ENCODE measurements around the gene NUP43.
"Not testable (repeated sequence)": the region's sequence is repeated elsewhere in the genome, so short reads cannot be mapped to it uniquely, and the experiment has no call there.

Gene NUP43

DNA sequence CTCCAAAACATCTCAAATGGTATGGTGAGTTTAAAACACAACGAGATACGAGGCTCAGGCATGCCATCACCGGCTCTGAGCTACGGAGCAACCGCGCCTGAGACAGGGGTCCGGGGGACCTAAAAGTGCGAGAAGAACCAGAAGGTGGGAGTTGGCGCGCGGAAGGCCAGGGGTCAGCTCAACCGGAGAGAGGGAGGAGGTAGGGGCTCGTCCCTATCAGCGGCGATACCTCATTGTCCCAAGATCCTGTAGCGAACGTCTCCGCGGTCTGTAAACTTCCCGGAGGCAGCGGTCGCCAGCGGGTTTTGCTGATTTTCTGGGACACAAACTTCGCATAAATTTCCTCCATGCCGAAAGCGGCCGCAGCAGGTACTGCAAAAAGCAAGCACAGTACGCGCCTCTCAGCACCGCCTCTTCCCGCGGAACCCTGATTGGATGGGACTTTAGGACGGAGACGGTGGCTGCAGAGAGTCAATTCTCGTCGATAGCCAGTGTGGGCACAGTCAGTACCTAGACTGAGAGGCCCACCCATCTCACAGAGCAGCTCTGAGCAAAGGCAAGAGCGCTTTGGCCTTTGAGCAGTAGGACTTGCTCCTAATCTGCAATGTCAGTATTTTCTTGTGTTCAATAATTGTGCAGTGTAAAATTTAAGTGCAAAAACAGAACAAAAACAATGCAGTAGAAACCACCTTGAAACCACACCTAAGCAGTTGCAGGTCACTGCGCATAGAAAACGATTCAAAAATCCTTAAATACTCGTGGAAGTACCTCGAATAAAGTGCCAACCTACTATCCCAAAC is at the start of gene NUP43:
Gene NUP43, minus strand, starts transcription at position 383 of the 800 bp plus-strand sequence. Its CDS starts 34 bp downstream, at position 349.
- peak; percentile 88 to 93 for DNase-seq

- no peak for DNase-seq
These were observed 37.2 kb upstream of the NUP43 start for GRCh38 chr6:149783551-149783950.

DNA sequence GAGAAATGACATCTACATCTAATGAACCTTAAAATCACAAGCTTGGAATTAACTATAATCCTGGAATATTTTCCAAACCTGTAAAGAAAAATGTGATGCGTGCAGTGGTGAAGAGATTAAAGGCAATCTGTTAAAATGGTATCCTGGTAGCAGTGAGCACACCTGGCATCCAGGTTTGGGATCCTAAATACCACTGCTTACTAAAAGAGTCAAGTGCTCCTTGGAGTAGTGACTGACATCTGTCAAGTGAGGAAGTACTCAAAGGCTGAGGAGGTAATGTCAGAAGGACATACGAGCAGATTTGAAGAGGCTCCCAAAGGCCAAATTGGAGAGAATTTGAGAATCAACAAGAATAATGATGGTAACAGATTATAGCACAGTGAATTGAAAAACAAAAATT is 36.0 kb upstream of the NUP43 start:
- DNase-seq = no peak

GRCh38 chr6:149781715-149782114 is 35.4 kb upstream of the NUP43 start:
- DNase-seq = no peak

DNA sequence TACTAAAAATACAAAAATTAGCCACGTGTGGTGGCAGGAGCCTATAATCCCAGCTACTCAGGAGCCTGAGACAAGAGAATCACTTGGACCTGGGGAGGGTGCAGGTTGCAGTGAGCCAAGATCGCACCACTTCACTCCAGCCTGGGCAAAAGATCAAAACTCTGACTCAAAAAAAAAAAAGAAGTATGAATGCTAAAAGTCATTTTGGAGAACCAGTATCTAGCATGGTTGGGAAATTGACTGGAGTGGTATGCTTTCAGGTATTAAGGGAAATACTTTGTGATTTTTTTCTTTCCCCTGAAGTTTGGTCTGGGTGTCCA is 33.3 kb upstream of the NUP43 start:
- DNase-seq = no peak

GRCh38 chr6:149777624-149778023 is 31.3 kb upstream of the NUP43 start:
- DNase-seq = no peak

- DNase-seq = no peak
These were observed 25.6 kb upstream of the NUP43 start for GRCh38 chr6:149771925-149772324.

DNA sequence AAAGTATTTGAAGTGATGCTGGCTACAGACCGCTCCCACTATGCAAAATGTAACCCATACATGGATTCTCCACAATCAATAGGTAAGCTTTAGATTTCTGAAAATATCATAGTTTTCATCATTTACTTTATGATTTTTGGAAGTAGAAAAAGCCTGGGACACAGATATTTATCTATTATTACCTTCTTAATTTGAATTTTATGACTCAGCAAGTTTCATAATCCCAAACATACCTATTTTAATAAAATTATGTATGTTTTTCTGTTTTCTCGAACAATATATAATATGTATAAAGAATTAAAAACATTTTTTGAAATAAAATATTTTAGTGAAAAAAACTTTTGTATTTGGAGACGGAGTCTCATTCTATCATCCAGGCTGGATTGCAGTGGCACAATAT is 24.9 kb upstream of the NUP43 start:
- no peak for DNase-seq

- no peak for DNase-seq
These were observed 23.3 kb upstream of the NUP43 start for GRCh38 chr6:149769676-149770075.

DNA sequence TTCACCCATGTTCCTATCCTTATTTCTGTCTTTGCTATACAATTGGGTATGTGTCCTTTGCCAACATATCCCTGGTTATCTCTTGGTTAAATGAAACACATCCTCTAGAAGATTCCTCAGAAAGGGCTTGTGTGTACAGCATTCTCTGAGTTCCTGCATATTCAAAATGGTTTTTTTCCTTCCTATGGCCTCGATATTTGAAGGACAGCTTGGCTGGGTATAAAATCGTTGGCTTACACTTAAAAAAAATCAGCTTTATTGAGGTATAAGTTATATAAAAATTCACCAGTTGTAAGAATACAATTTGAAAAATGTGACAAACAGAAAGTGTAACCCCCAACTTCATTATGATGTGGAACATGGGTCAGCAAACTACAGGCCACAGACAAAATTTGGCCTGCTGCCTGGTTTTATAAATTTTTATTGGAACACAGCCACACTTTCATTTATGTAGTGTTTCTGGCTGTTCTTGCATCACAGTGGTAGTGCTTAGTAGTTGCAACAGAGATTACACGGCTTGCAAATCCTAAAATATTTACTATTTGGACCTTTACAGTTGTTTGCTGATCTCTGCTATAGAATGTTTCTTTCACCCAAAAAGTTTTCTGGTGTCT is 19.9 kb upstream of the NUP43 start:
- no peak for DNase-seq

- no peak for DNase-seq
These were observed 17.5 kb upstream of the NUP43 start for GRCh38 chr6:149763866-149764265.

DNA sequence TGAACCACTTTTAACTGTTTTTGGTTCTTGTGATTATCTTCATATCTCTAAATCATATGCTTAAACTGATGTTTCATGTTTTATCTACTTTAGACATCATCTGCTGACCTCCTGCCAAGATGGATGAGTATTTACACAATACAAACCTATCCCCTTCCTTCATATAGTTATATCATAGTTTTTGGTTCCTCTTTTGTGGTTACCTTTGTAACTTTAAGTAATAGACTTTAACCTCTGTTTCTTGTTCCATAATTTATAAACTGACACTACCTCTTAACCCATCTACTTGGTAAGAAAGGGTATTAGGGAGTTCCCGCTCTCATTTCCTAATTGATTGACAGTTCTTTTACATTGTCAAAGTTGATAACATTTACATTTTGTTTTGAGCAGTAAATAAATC is 15.1 kb upstream of the NUP43 start:
- DNase-seq = no peak

GRCh38 chr6:149756261-149756636 is 9.9 kb upstream of the NUP43 start:
- DNase-seq = no peak

DNA sequence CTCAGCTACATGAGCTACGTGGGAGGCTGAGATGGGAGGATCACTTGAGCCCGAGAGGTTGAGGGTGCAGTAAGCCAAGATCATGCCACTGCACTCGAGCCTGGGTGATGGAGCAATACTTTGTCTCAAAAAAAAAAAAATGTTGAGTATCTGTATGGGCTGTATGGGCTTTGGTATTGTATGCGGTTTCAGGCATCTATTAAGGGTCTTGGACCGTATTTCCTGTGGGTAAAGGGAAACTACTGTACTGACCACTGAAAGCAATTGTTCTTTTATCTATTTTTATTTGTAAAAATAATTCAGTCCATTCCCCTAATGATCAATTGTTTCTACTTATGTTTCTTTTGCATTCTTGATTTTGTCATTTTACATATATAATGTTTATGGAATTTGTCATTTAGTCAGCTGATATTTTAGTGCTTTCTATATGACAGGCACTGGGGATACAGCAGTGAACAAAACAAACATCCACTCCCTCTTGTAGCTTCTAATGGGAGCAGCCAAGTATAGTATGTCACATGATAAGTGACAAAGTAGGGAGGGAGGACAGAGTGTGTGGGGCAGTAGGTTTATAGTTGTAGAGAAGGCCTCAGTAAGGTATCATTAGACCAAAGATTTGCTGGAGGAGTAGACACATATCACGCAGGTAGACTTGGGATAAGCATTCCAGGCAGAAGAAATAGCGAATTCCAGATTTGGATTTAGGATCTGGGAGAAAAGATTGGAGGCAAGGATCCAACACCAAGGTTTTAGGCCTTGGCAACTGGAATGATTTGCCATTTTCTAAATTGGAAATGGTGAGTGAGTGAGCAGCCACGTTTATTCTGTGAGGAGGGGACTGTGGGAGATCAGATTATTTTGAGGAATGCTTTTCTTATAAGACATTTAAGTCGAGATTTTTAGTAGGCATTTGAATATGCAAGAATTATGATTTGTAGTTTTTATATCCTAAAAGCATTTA is 9.3 kb upstream of the NUP43 start:
- no peak for DNase-seq

GRCh38 chr6:149754548-149754947 is 8.2 kb upstream of the NUP43 start:
- DNase-seq = no peak

DNA sequence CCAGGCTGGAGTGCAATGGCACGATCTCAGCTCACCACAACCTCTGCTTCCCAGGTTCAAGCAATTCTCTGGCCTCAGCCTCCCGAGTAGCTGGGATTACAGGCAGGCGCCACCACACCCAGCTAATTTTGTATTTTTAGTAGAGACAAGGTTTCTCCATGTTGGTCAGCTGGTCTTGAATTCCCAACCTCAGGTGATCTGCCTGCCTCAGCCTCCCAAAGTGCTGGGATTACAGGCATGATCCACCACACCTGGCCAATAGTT is 7.0 kb upstream of the NUP43 start:
- not testable (repeated sequence) for DNase-seq

GRCh38 chr6:149752600-149753373 is 6.5 kb upstream of the NUP43 start:
- DNase-seq = no peak

DNA sequence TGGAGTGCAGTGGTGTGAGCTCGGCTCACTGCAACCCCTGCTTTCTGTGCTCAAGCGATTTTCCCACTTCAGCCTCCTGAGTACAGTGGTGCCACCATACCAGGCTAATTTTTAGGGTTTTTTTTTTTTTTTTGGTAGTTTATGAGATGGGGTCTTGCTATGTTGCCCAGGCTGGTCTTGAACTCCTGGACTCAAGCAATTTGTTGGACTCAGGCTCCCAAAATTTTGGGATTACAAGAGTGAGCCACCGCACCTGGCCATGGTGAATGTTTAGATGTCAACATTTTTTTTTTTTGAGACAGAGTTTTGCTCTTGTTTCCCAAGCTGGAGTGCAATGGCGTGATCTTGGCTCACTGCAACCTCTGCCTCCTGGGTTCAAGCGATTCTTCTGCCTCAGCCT is 5.6 kb upstream of the NUP43 start:
- not testable (repeated sequence) for DNase-seq

DNA sequence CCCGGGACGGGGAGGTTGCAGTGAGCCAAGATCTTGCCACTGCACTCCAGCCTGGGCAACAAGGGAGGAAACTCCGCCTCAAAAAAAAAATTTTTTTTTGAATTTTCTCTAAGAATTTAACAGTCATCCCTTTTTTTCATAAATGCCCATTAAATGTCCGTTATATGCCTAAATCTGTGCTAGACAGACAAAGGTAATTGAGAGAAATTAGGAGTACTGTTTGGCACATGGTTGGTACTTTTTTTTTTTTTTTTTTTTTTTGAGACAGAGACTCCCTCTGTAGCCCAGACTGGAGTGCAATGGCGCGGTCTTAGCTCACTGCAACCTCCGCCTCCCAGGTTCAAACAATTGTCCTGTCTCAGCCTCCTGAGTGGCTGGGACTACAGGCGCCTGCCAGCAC is 4.9 kb upstream of the NUP43 start:
- DNase-seq = no peak

DNA sequence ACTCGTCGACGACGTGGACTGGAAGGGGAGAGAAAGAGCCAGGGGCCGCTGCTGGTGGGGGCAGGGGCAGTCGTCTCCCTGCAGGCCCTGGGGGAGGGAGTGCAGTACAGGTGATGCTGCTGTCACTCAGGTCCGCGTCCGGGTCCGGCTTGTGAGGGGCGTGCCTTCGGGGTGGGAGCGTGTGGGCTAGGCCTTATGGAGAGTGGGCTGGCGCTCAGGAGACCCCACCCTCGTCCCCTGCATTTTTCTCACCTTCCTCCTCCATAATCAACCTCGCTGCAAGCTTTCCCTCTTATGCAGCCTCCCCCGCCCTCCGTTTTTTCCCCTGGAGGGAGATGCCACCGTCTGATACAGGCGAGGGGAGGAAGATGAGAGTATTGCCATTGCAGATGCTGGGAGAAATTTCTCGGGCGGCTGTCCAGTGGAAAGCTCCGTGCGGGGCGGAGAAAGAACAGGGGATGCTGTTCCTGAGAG is 3.8 kb upstream of the NUP43 start:
- DNase-seq = peak; percentile 36 to 53

DNA sequence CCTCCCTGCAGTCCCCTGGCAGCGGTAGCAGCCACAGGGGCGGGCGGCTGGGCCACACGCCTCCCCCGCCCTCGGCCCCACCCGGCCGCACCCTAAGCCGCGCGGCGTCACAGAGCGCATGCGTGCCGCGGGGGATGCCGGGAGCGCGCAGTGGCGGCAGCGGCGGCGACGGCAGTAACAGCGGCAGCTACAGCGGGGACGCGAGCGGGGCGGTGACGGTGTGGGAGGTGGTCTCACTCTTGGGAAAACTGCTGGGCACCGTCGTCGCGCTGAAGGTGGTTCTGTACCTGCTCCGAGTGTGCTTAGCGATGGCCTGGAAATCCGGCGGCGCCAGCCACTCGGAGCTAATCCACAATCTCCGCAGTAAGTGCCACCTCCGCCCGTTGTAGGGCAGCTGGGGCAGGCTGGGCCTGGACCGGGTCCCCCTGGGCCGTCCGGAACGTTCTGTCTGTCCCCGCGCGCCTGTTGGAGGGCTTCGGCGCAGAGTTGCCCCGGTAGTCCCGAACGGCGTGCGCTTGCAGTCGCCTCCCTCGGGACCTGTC is 3.3 kb upstream of the NUP43 start, which contains the start of gene PCMT1:
Gene PCMT1, plus strand, starts transcription at position 148 of the 542 bp plus-strand sequence. Its CDS starts 161 bp downstream, at position 309.
- DNase-seq = peak; percentile 82 to 91

- not testable (repeated sequence) for DNase-seq
These were observed 2.8 kb upstream of the NUP43 start for GRCh38 chr6:149749082-149749593.

Measured in stimulated activated CD4-positive, alpha-beta T cell treated with anti-CD3 and anti-CD28 coated beads, Interleukin-2, amount 100 ng/mL, for 48 hours (primary cell).